H9 (cell line): Measurements from ENCODE around the gene PRSS56. TPM values are rescaled to one million over a fixed set of nuclear protein-coding genes. Genes with fewer than 3 reads are reported as not detected.

Source experiments
- DNase-seq: peaks from one replicate; pipeline ENCODE4 v3.0.0-alpha.2; 2017
- H2AFZ ChIP-seq: one replicate; pipeline ENCODE4 v1.6.1; 2013; ENCODE audit warnings: mild to moderate bottlenecking, low read length, control low read depth, moderate library complexity
- H2AK5ac ChIP-seq: 2 replicates; pipeline ENCODE4 v1.6.1; 2013; ENCODE audit warnings: low read length, control low read depth, mixed read lengths; ENCODE audit not compliant: insufficient read length
- H2BK120ac ChIP-seq: one replicate; pipeline ENCODE4 v1.6.1; 2013; ENCODE audit warnings: low read depth, mild to moderate bottlenecking, low read length, control low read depth, inconsistent platforms; ENCODE audit not compliant: poor library complexity, severe bottlenecking
- H2BK12ac ChIP-seq: 2 replicates; pipeline ENCODE4 v1.6.1; 2013; ENCODE audit warnings: low read length, control low read depth, mixed read lengths, low read depth; ENCODE audit not compliant: insufficient read length
- H2BK15ac ChIP-seq: 2 replicates; pipeline ENCODE4 v1.6.1; 2013; ENCODE audit warnings: low read depth, low read length, control low read depth
- H2BK20ac ChIP-seq: one replicate; pipeline ENCODE4 v1.6.1; 2013; ENCODE audit warnings: low read depth, mild to moderate bottlenecking, low read length, control low read depth, inconsistent platforms; ENCODE audit not compliant: poor library complexity, severe bottlenecking
- H2BK5ac ChIP-seq: 2 replicates; pipeline ENCODE4 v1.6.1; 2013; ENCODE audit warnings: low read length, control low read depth, mixed read lengths; ENCODE audit not compliant: insufficient read length
- H3K14ac ChIP-seq: 2 replicates; pipeline ENCODE4 v1.6.1; 2013; ENCODE audit warnings: low read length, control low read depth; ENCODE audit not compliant: insufficient read depth
- H3K18ac ChIP-seq: 2 replicates; pipeline ENCODE4 v1.6.1; 2013; ENCODE audit warnings: low read depth, mild to moderate bottlenecking, mixed read lengths, low read length, control low read depth; ENCODE audit not compliant: insufficient read length
- H3K23ac ChIP-seq: 2 replicates; pipeline ENCODE4 v1.6.1; 2013; ENCODE audit warnings: low read length, control low read depth, mixed read lengths, low read depth; ENCODE audit not compliant: insufficient read length
- H3K23me2 ChIP-seq: 2 replicates; pipeline ENCODE4 v1.6.1; 2013; ENCODE audit warnings: low read depth, mild to moderate bottlenecking, mixed read lengths, low read length, control low read depth; ENCODE audit not compliant: insufficient read length, poor library complexity, severe bottlenecking
- H3K27ac ChIP-seq: 2 replicates; pipeline ENCODE4 v1.5.1; 2013; ENCODE audit warnings: low read length, control low read depth, mixed read lengths, low read depth; ENCODE audit not compliant: insufficient read length
- H3K27me3 ChIP-seq: 2 replicates; pipeline ENCODE4 v1.6.1; 2013; ENCODE audit warnings: low read length, control low read depth, inconsistent platforms; ENCODE audit not compliant: insufficient read depth
- H3K4ac ChIP-seq: 2 replicates; pipeline ENCODE4 v1.6.1; 2013; ENCODE audit warnings: low read depth, mild to moderate bottlenecking, control low read depth, inconsistent platforms, low read length, moderate library complexity
- H3K4me1 ChIP-seq: 2 replicates; pipeline ENCODE4 v1.6.1; 2013; ENCODE audit warnings: low read length, control low read depth, inconsistent platforms; ENCODE audit not compliant: insufficient read depth
- H3K4me2 ChIP-seq: 2 replicates; pipeline ENCODE4 v1.6.1; 2013; ENCODE audit warnings: low read length, control low read depth, mixed read lengths; ENCODE audit not compliant: insufficient read length, insufficient read depth
- H3K56ac ChIP-seq: 2 replicates; pipeline ENCODE4 v1.6.1; 2013; ENCODE audit warnings: low read depth, mild to moderate bottlenecking, mixed read lengths, low read length, control low read depth; ENCODE audit not compliant: insufficient read length
- H3K79me1 ChIP-seq: 2 replicates; pipeline ENCODE4 v1.6.1; 2013; ENCODE audit warnings: low read depth, mild to moderate bottlenecking, moderate library complexity, low read length, control low read depth, inconsistent platforms; ENCODE audit not compliant: insufficient read depth, poor library complexity, severe bottlenecking
- H3K79me2 ChIP-seq: 2 replicates; pipeline ENCODE4 v1.6.1; 2013; ENCODE audit warnings: low read length, control low read depth, inconsistent platforms; ENCODE audit not compliant: insufficient read depth
- H3K9ac ChIP-seq: 2 replicates; pipeline ENCODE4 v1.6.1; 2013; ENCODE audit warnings: low read length, control low read depth, mixed read lengths; ENCODE audit not compliant: insufficient read length; ENCODE audit errors: extremely low read depth
- H3K9me3 ChIP-seq: one replicate; pipeline ENCODE4 v1.6.1; 2013; ENCODE audit warnings: low read depth, low read length, inconsistent platforms; ENCODE audit not compliant: control insufficient read depth
- H3T11ph ChIP-seq: one replicate; pipeline ENCODE4 v1.6.1; 2013; ENCODE audit warnings: mild to moderate bottlenecking, low read length, control low read depth, inconsistent platforms
- H4K20me1 ChIP-seq: one replicate; pipeline ENCODE4 v1.6.1; 2013; ENCODE audit not compliant: control insufficient read depth, insufficient read length, insufficient read depth
- H4K5ac ChIP-seq: 2 replicates; pipeline ENCODE4 v1.6.1; 2013; ENCODE audit warnings: low read depth, mild to moderate bottlenecking, mixed read lengths, low read length, control low read depth; ENCODE audit not compliant: insufficient read length
- H4K8ac ChIP-seq: replicated peaks from 2 replicates; pipeline ENCODE4 v1.6.1; 2013; ENCODE audit warnings: low read length, control low read depth, mixed read lengths, low read depth; ENCODE audit not compliant: insufficient read length
- H4K91ac ChIP-seq: 2 replicates; pipeline ENCODE4 v1.6.1; 2013; ENCODE audit warnings: low read depth, mild to moderate bottlenecking, moderate library complexity, mixed read lengths, low read length, control low read depth; ENCODE audit not compliant: insufficient read length
- H3K27ac Mint-ChIP-seq, 3 experiments: 2 replicates in 2 of 3; 3 replicates in 1 of 3; pipeline ENCODE4 v1.8.0; 2020 to 2021; ENCODE audit warnings: mixed read lengths in 3 of 3, mild to moderate bottlenecking in 1 of 3, moderate library complexity in 1 of 3
- H3K27me3 Mint-ChIP-seq: 2 replicates; pipeline ENCODE4 v1.8.0; 2021; ENCODE audit warnings: low read depth, mild to moderate bottlenecking, moderate library complexity, mixed read lengths
- H3K36me3 Mint-ChIP-seq, 3 experiments: 2 replicates in 2 of 3; 3 replicates in 1 of 3; pipeline ENCODE4 v1.8.0; 2020 to 2021; ENCODE audit warnings: low read depth in 3 of 3, mixed read lengths in 3 of 3; ENCODE audit not compliant: insufficient read depth in 1 of 3
- H3K4me1 Mint-ChIP-seq, 2 experiments: 2 replicates each; pipeline ENCODE4 v1.8.0; 2020; ENCODE audit warnings: mixed read lengths in 2 of 2
- H3K4me3 Mint-ChIP-seq, 2 experiments: 2 replicates in 1 of 2; 3 replicates in 1 of 2; pipeline ENCODE4 v1.8.0; 2020 to 2021; ENCODE audit warnings: mild to moderate bottlenecking in 2 of 2, mixed read lengths in 2 of 2, moderate library complexity in 1 of 2
- H3K9me3 Mint-ChIP-seq, 2 experiments: 2 replicates in 1 of 2; 3 replicates in 1 of 2; pipeline ENCODE4 v1.8.0; 2020; ENCODE audit warnings: mild to moderate bottlenecking in 2 of 2, mixed read lengths in 2 of 2, moderate library complexity in 1 of 2
- WGBS: extraction: QIAGEN DNeasy Blood & Tissue Kit; methylation state at CpG from one replicate; pipeline ENCODE4 v1.1.7; 2013; ENCODE audit warnings: missing lambda C conversion rate, low lambda C conversion rate, mixed read lengths; ENCODE audit not compliant: insufficient read length; ENCODE audit errors: extremely low coverage; 5-methylcytosine and 5-hydroxymethylcytosine counted together
- total RNA-seq: library from RNA; stranded (reverse); gene quantifications from 2 replicates; pipeline ENCODE4 v1.2.1, GENCODE V29; 2021
- TF ChIP-seq, protein P1 (sequence below): fragments of 200-600 bp; sonication (generic); conservative IDR thresholded peaks from 3 replicates; pipeline ENCODE4 v1.8.0; 2021; ENCODE audit warnings: antibody characterized with exemption, mild to moderate bottlenecking

PRSS56 gene
- total RNA-seq, 1 experiment from 2014 or later = not detected

DNA sequence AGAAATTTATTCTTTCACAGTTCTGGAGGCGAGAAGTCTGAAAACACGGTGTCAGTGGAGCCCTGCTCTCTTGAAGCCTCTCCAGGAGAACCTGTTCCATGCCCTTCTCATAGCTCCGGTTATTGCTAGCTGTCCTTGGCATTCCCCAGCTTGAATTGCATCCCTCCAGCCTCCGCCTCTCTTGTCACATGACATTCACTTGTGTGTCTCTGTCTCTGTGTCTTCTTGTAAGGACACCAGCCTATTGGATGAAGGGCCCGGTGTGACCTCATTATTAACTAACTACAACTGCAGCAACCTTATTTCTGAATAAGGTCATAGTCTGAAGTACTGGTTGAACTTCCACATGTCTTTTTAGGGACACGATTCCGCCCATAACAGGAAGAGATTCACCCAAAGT is 4.5 kb upstream of the PRSS56 start:
- no peak overlapping the region for H3K27ac ChIP-seq
- H2AK5ac ChIP-seq = no peak overlapping the region
- H4K5ac ChIP-seq = no peak overlapping the region
- H4K20me1 ChIP-seq = no peaks in the 10 kb centered on the region
- no peak overlapping the region for H2BK20ac ChIP-seq
- H3K14ac ChIP-seq = no peak overlapping the region
- H3K4ac ChIP-seq = no peak overlapping the region
- no peak overlapping the region for H2BK120ac ChIP-seq
- no peaks in the 10 kb centered on the region for H3K79me2 ChIP-seq
- H3K9ac ChIP-seq = no peak overlapping the region
- H3K9me3 Mint-ChIP-seq = no peaks in the 10 kb centered on the region; a peak in 1 of 5 replicates
- H3K4me3 Mint-ChIP-seq = no peak overlapping the region
- H4K91ac ChIP-seq = no peak overlapping the region
- no peaks in the 10 kb centered on the region for H3K9me3 ChIP-seq
- no peak overlapping the region for H3K4me2 ChIP-seq
- H2BK15ac ChIP-seq = no peak overlapping the region
- no CpG with 5 or more reads among the region's 7 CpGs for WGBS
- H2AFZ ChIP-seq = no peak overlapping the region
- TF ChIP-seq, protein P1, sequence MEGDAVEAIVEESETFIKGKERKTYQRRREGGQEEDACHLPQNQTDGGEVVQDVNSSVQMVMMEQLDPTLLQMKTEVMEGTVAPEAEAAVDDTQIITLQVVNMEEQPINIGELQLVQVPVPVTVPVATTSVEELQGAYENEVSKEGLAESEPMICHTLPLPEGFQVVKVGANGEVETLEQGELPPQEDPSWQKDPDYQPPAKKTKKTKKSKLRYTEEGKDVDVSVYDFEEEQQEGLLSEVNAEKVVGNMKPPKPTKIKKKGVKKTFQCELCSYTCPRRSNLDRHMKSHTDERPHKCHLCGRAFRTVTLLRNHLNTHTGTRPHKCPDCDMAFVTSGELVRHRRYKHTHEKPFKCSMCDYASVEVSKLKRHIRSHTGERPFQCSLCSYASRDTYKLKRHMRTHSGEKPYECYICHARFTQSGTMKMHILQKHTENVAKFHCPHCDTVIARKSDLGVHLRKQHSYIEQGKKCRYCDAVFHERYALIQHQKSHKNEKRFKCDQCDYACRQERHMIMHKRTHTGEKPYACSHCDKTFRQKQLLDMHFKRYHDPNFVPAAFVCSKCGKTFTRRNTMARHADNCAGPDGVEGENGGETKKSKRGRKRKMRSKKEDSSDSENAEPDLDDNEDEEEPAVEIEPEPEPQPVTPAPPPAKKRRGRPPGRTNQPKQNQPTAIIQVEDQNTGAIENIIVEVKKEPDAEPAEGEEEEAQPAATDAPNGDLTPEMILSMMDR = no peak
- no peak overlapping the region for H3K27ac Mint-ChIP-seq
- H3K18ac ChIP-seq = no peak overlapping the region
- H3K23me2 ChIP-seq = no peaks in the 10 kb centered on the region
- peaks cover 31% of the 10 kb centered on the region for H3K27me3 Mint-ChIP-seq
- H3T11ph ChIP-seq = no peak overlapping the region
- H3K79me1 ChIP-seq = no peaks in the 10 kb centered on the region
- H2BK12ac ChIP-seq = no peak overlapping the region
- H3K4me1 ChIP-seq = no peaks in the 10 kb centered on the region
- no peaks in the 10 kb centered on the region for H3K27me3 ChIP-seq
- no peak overlapping the region for H4K8ac ChIP-seq
- H3K56ac ChIP-seq = no peak overlapping the region
- H3K36me3 Mint-ChIP-seq = no peaks in the 10 kb centered on the region
- H3K23ac ChIP-seq = no peak overlapping the region
- DNase-seq = no peak
- H2BK5ac ChIP-seq = no peak overlapping the region
- peaks cover 17 to 34% of the 10 kb centered on the region in 2 experiments for H3K4me1 Mint-ChIP-seq
